HUDEP-2 (cell line): ENCODE results near the gene PKD1L1.
A peak's percentile ranks its signal among the peaks of the same experiment; 100 is the strongest.
"Not testable (repeated sequence)": the region's sequence is repeated elsewhere in the genome, so short reads cannot be mapped to it uniquely, and the experiment has no call there.

Experiments used
- DNase-seq, 76 experiments: peaks; one replicate each; lab custom pipeline; 2025; ENCODE audit not compliant: unreplicated experiment in 76 of 76; lab: John Stamatoyannopoulos, UW

The PKD1L1 gene

GRCh38 chr7:47804767-47805545 lies 143.3 kb downstream of the PKD1L1 start:
- DNase-seq, result no peak

GRCh38 chr7:47803846-47804245 lies 144.4 kb downstream of the PKD1L1 start:
- no peak for DNase-seq

GRCh38 chr7:47803025-47803424 lies 145.2 kb downstream of the PKD1L1 start:
- no peak for DNase-seq

- no peak for DNase-seq
These were observed 146.8 kb downstream of the PKD1L1 start for GRCh38 chr7:47801423-47801822.

- DNase-seq, result no peak
These were observed 148.7 kb downstream of the PKD1L1 start for GRCh38 chr7:47799524-47799923.

- no peak for DNase-seq
These were observed 151.9 kb downstream of the PKD1L1 start for GRCh38 chr7:47796347-47796746.

- DNase-seq, result no peak
These were observed 152.6 kb downstream of the PKD1L1 start for GRCh38 chr7:47795631-47796030.

GRCh38 chr7:47795126-47795525 lies 153.1 kb downstream of the PKD1L1 start:
- not testable (repeated sequence) for DNase-seq

GRCh38 chr7:47794016-47794415 lies 154.2 kb downstream of the PKD1L1 start:
- no peak for DNase-seq

GRCh38 chr7:47793186-47793585 lies 155.1 kb downstream of the PKD1L1 start:
- DNase-seq, result not testable (repeated sequence)

GRCh38 chr7:47792521-47793121 lies 155.6 kb downstream of the PKD1L1 start:
- peak in 8 of 76 experiments; percentile 4 to 25 (median 14) for DNase-seq

- no peak for DNase-seq
These were observed 156.6 kb downstream of the PKD1L1 start for GRCh38 chr7:47791682-47792081.

GRCh38 chr7:47788083-47788482 lies 160.2 kb downstream of the PKD1L1 start:
- DNase-seq, result no peak

- DNase-seq, result no peak
These were observed 160.8 kb downstream of the PKD1L1 start for GRCh38 chr7:47787249-47788069.

GRCh38 chr7:47786557-47787248 lies 161.6 kb downstream of the PKD1L1 start:
- peak in 1 of 76 experiments; percentile 5 for DNase-seq

GRCh38 chr7:47785923-47786556 lies 162.2 kb downstream of the PKD1L1 start:
- DNase-seq, result no peak

- no peak for DNase-seq
These were observed 164.6 kb downstream of the PKD1L1 start for GRCh38 chr7:47783456-47784223.

- no peak for DNase-seq
These were observed 165.5 kb downstream of the PKD1L1 start for GRCh38 chr7:47782792-47783191.

- DNase-seq, result no peak
These were observed 166.2 kb downstream of the PKD1L1 start for GRCh38 chr7:47782022-47782421.

- DNase-seq, result no peak
These were observed 167.7 kb downstream of the PKD1L1 start for GRCh38 chr7:47780555-47780954.
